GM12874 (cell line): ENCODE data around the gene PGAP3.

Experiments
- CTCF ChIP-seq: IDR thresholded peaks from 2 replicates; pipeline ENCODE4 v1.5.1; 2011; ENCODE audit warnings: low read depth, mild to moderate bottlenecking, control low read depth, low read length, moderate library complexity; ENCODE audit not compliant: insufficient read depth

The PGAP3 gene

DNA sequence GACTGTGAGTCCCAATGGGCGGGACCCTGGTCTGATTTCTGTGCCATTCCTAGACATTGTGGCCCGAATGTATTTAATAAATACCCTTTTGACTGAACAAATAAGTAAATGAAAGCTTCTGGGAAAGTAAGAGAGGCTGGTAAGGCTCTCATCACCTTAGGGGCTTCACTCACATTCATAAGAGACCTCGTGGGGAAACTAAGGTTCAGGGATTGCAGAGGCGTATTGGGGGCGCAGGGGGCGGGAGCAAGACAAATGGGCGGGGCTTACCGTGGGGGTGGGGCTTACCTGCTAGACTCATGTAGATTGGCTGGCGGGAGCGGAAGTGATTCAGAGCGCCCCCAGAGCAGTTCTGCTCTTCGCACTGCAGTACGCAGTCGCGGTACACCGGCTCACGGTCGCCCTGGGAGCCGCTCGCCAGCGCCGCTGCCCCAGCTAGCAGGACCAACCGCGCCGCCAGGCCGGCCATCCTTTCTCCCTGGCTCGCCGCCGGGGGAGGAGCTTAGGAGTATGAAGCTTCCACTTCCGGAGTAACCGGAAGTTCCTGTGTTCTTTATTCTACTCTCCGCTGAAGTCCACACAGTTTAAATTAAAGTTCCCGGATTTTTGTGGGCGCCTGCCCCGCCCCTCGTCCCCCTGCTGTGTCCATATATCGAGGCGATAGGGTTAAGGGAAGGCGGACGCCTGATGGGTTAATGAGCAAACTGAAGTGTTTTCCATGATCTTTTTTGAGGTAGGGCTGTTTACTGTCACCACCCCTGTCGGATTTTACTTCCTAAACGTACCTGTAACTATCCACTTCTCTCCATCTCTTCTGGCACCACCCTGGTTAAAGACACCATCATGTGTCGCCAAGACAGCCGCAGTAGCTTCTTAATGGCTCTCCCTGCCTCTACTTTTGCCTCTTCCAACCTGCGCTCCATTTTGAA, at the start of gene PGAP3:
TSS of gene PGAP3 (minus strand) at position 512 of the 929 bp plus-strand sequence. CDS start at position 469, 43 bp downstream.
- TF ChIP-seq CTCF = 0 out of 2 replicates have a peak, but pooled peaks have one; percentile 8

- TF ChIP-seq CTCF = no peak
These were observed 49.4 kb upstream of the PGAP3 start for GRCh38 chr17:39737206-39737759.

DNA sequence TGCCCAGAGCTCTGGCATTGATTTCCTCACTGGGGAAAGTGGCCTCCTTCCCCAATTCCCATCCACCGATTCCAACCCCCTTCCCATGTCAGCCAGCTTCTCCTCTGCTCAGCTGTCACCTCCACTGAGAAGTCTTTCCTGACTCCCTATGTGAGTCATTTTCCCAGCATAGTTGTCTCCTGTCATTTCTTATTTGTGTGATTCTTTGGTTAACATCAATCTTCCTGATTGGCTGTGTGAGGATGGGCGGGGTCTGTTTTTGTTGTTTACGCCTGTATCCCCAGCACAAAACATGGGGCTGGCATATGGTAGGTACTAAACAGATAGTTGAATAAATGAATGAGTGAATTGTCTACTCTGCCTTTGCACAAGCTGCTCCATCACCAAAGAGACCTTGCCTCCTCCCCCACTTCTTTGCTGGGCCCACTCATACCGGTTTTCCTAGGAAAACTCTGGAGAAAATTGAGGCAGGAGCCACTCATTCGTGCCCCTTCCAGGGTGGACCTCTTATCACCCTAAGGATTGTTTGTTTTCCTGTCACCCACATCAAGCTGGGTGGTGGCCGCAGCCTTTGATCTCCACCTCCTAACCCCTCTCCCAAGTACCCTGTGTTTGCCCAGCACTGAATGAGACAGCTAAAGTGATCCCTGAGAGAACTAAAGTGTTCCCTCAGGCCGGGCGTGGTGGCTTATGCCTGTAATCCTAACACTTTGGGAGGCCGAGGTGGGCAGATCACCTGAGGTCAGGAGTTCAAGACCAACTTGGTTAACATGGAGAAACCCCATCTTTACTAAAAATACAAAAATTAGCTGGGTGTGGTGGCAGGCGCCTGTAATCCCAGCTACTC, 48.7 kb upstream of the PGAP3 start:
- no peak for TF ChIP-seq CTCF

GRCh38 chr17:39735882-39736281, 48.0 kb upstream of the PGAP3 start:
- no peak for TF ChIP-seq CTCF

- TF ChIP-seq CTCF = no peak
These were observed 44.7 kb upstream of the PGAP3 start for GRCh38 chr17:39732586-39732985.

DNA sequence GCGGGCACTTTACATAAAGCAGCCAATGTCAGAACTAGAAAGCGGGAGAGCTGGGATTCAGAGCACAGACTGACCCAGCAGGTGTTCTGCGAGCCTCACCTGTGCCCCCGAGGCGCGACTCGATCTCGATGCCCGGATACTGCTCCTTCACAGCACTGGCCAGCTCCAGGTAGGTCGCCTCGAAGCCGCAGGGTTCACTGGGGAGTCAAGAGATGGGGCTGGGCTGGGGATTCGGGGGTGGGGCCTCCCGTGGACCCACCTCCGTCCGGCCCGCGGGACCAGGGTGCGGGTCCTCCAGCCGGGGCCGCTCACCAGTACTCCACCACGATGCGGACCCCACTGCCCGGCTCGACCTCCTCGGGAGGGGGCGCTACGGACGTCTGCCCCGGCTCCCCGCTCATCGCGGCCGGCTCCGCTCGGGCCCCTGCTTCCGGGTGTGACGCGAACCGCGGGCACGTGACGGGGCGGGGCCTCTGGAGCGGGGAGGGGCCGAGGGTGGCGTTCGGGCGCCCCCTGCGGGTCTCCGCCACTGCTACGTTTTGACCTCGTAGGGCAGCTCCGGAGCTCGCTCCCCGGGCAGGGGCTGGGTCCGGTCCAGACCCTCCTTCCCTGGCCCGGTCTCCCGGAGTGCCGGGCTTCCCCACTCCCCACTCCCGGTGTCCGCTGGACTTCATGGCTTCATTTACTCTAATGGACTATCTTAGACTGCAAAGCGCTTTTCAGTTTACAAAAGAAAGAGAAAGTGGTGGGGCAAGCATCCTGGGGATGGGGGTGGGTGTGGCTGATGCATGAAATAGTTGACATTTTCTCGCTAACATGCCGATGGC, 42.5 kb upstream of the PGAP3 start, which contains the start of gene MIEN1:
TSS of gene MIEN1 (minus strand) at position 438 of the 827 bp plus-strand sequence. CDS start at position 401, 37 bp downstream.
- peak; percentile 93 for TF ChIP-seq CTCF
